Astrocyte (in vitro differentiated cells and primary cell): ENCODE results near the gene TMEM231.

Source experiments
- CTCF ChIP-seq: IDR thresholded peaks from 2 replicates; pipeline ENCODE4 v1.5.1; 2011; ENCODE audit warnings: low read depth, mild to moderate bottlenecking, inconsistent platforms, low read length, moderate library complexity; ENCODE audit not compliant: insufficient read depth
- EZH2 ChIP-seq: IDR thresholded peaks from 2 replicates; pipeline ENCODE4 v1.6.1; 2012; ENCODE audit warnings: mild to moderate bottlenecking, low read length, inconsistent platforms; ENCODE audit not compliant: insufficient read depth

DNA sequence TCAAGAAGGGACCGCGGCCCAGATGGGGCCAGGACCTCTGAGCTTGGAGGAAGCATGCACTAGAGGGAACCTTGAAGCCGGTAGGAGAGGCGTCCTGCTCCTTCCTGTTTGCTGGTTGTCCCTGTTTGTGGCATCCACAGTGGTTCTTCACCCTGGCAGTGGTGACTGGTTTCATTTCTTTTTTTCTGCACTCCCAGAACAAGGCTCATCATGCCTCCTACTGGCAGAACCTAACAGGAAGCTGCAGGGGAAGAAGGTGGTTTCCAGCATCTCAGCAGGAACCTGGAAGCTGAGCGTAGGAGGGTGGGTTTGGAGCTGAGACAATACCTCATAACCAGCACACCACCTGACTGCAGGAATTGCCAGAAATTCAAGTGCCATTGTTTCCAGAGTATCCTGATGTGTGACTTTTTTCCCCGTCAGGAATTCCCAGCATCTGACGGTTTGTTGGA is 5.8 kb downstream of the TMEM231 start:
- TF ChIP-seq CTCF (peak; percentile 47), EZH2 (no peak)
